Measurements from ENCODE around the gene RIT1.
"Not testable (repeated sequence)": the region's sequence is repeated elsewhere in the genome, so short reads cannot be mapped to it uniquely, and the experiment has no call there.

Gene RIT1

GRCh38 chr1:155931332-155932038 is 20.3 kb upstream of the RIT1 start:
- no peaks in the 10 kb centered on the region for H3K27me3 ChIP-seq (ENCODE audit: control insufficient read depth, low read length)
- TF ChIP-seq CTCF (IDR thresholded peaks at IDR 0.05; ENCODE audit: low read depth, low read length, poor library complexity, severe bottlenecking) (no peak), EZH2phosphoT487 (IDR thresholded peaks at IDR 0.05; ENCODE audit: borderline replicate concordance, low read length) (no peak)
- H3K36me3 ChIP-seq (ENCODE audit: control insufficient read depth, low read length) = peaks cover 75% of the 10 kb centered on the region
- H3K4me1 ChIP-seq (ENCODE audit: control insufficient read depth, low read length) = peaks cover 41% of the 10 kb centered on the region
- no peak overlapping the region for H3K27ac ChIP-seq (ENCODE audit: low read depth, low read length)
- no peaks in the 10 kb centered on the region for H3K9me2 ChIP-seq (replicated peaks; ENCODE audit: control insufficient read depth, low read length)
- H3F3A ChIP-seq (ENCODE audit: control insufficient read depth, insufficient read depth) = peaks cover 11% of the 10 kb centered on the region
- H3K4me3 ChIP-seq (ENCODE audit: low read length) = peak overlapping the region; percentile 83
- H3K9me3 ChIP-seq (ENCODE audit: control insufficient read depth, insufficient read depth, low read length) = no peaks in the 10 kb centered on the region
- peak overlapping the region; percentile 83 for H3K4me2 ChIP-seq (ENCODE audit: low read length)
- H3K79me2 ChIP-seq (ENCODE audit: control insufficient read depth, low read length) = peaks cover 75% of the 10 kb centered on the region
- peaks cover 17% of the 10 kb centered on the region for H4K20me1 ChIP-seq (ENCODE audit: control insufficient read depth, insufficient read depth, low read depth, low read length)

DNA sequence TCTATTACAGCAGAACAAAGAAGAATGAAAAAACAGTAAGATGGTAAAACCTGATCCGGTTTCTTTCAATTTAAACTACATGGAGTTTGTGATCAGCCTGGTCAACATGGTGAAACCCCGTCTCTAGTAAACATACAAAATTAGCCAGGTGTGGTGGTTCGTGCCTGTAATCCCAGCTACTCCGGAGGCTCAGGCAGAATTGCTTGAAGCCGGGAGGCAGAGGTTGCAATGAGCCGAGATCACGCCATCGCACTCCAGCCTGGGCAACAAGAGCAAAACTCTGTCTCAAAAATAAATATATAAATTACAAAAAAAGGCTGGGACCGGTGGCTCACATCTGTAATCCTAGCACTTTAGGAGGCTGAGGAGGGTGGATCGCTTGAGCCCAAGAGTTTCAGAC is 19.6 kb upstream of the RIT1 start:
- Histone ChIP-seq H3K4me3 (ENCODE audit: low read length) (0 out of 2 replicates have a peak overlapping the region, but pooled peaks have one; percentile 20), H3K4me2 (ENCODE audit: low read length) (peak overlapping the region; percentile 5; the same call in 1 of the 2 replicates), H3K4me1 (ENCODE audit: control insufficient read depth, low read length) (peaks cover 41% of the 10 kb centered on the region), H4K20me1 (ENCODE audit: control insufficient read depth, insufficient read depth, low read depth, low read length) (peaks cover 17% of the 10 kb centered on the region), H3K79me2 (ENCODE audit: control insufficient read depth, low read length) (peaks cover 80% of the 10 kb centered on the region), H3K36me3 (ENCODE audit: control insufficient read depth, low read length) (peaks cover 83% of the 10 kb centered on the region)
- H3K27ac ChIP-seq (ENCODE audit: low read depth, low read length); H3K9me3 ChIP-seq (ENCODE audit: control insufficient read depth, insufficient read depth, low read length); H3K27me3 ChIP-seq (ENCODE audit: control insufficient read depth, low read length); H3K9me2 ChIP-seq (replicated peaks; ENCODE audit: control insufficient read depth, low read length); H3F3A ChIP-seq (ENCODE audit: control insufficient read depth, insufficient read depth): not testable (repeated sequence)

DNA sequence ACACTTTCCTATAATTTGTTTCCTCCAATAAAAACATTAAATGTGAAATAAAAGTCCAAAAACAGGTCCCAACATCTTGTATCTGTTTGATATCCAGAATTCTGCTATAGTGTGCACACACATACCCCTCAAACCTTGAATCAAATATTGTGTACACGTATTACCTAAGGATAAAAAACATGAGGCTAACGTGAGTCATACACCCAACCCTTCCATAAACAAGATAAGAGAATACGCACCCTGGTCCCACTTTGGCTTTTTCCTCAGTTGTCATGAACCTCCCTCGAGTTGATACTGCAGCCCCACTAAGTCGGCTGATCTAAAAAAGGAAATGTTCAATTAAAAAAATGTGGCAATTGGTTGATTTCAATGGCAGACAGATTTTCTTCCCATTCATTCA is 17.9 kb upstream of the RIT1 start:
- H3K4me1 ChIP-seq (ENCODE audit: control insufficient read depth, low read length) = peaks cover 33% of the 10 kb centered on the region
- H3K27ac ChIP-seq (ENCODE audit: low read depth, low read length) = no peak overlapping the region
- H3K9me2 ChIP-seq (replicated peaks; ENCODE audit: control insufficient read depth, low read length) = no peaks in the 10 kb centered on the region
- H4K20me1 ChIP-seq (ENCODE audit: control insufficient read depth, insufficient read depth, low read depth, low read length) = peaks cover 17% of the 10 kb centered on the region
- H3K27me3 ChIP-seq (ENCODE audit: control insufficient read depth, low read length) = no peaks in the 10 kb centered on the region
- H3K4me3 ChIP-seq (ENCODE audit: low read length) = no peak overlapping the region
- peaks cover 97% of the 10 kb centered on the region for H3K36me3 ChIP-seq (ENCODE audit: control insufficient read depth, low read length)
- no peak overlapping the region for H3K4me2 ChIP-seq (ENCODE audit: low read length)
- H3F3A ChIP-seq (ENCODE audit: control insufficient read depth, insufficient read depth) = 0 out of 2 replicates have a peak, but pooled peaks cover 2% of the 10 kb centered on the region
- peaks cover 77% of the 10 kb centered on the region for H3K79me2 ChIP-seq (ENCODE audit: control insufficient read depth, low read length)
- H3K9me3 ChIP-seq (ENCODE audit: control insufficient read depth, insufficient read depth, low read length) = no peaks in the 10 kb centered on the region
- no peak for TF ChIP-seq EZH2phosphoT487 (IDR thresholded peaks at IDR 0.05; ENCODE audit: borderline replicate concordance, low read length)
- no peak for TF ChIP-seq CTCF (IDR thresholded peaks at IDR 0.05; ENCODE audit: low read depth, low read length, poor library complexity, severe bottlenecking)

DNA sequence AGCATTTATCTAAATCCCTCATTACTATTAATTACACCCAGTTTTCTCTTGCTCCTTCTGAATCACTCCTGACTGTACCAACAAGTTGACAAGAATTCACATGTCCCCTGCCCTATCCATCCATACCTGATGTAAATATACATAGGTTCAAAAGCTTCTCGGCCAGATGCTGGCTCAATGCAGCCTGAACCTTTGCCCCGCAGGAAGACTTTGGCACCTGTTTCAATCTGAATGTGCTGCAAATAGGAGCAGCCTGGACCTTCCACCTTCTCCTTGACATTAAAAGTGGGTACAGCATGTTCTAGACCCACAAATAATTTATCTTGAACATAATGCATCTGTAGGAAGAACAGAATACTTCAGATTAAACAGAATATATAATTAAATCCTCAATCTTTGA is 14.4 kb upstream of the RIT1 start:
- H3K4me1 ChIP-seq (ENCODE audit: control insufficient read depth, low read length) = peaks cover 4% of the 10 kb centered on the region; the same call in 1 of the 2 replicates
- H3K9me2 ChIP-seq (replicated peaks; ENCODE audit: control insufficient read depth, low read length) = no peaks in the 10 kb centered on the region
- H3K27me3 ChIP-seq (ENCODE audit: control insufficient read depth, low read length) = no peaks in the 10 kb centered on the region
- TF ChIP-seq CTCF (IDR thresholded peaks at IDR 0.05; ENCODE audit: low read depth, low read length, poor library complexity, severe bottlenecking) (no peak), EZH2phosphoT487 (IDR thresholded peaks at IDR 0.05; ENCODE audit: borderline replicate concordance, low read length) (no peak)
- H3K4me2 ChIP-seq (ENCODE audit: low read length) = no peak overlapping the region
- peaks cover 96% of the 10 kb centered on the region for H3K36me3 ChIP-seq (ENCODE audit: control insufficient read depth, low read length)
- no peaks in the 10 kb centered on the region for H3K9me3 ChIP-seq (ENCODE audit: control insufficient read depth, insufficient read depth, low read length)
- no peak overlapping the region for H3K4me3 ChIP-seq (ENCODE audit: low read length)
- peaks cover 10% of the 10 kb centered on the region for H3F3A ChIP-seq (ENCODE audit: control insufficient read depth, insufficient read depth)
- no peak overlapping the region for H3K27ac ChIP-seq (ENCODE audit: low read depth, low read length)
- peaks cover 3% of the 10 kb centered on the region; the same call in 1 of the 2 replicates for H4K20me1 ChIP-seq (ENCODE audit: control insufficient read depth, insufficient read depth, low read depth, low read length)
- peaks cover 61% of the 10 kb centered on the region for H3K79me2 ChIP-seq (ENCODE audit: control insufficient read depth, low read length)

Measured in DOHH2 (cell line).